ENCODE data around the gene EP400.

EP400 gene

GRCh38 chr12:131912518-131913274 is 37.0 kb upstream of the EP400 start:
- DNase-seq (ENCODE audit: low read depth in 2 of 2): no peak

- DNase-seq (ENCODE audit: low read depth in 2 of 2): no peak
These were observed 36.1 kb upstream of the EP400 start for GRCh38 chr12:131913666-131914065.

GRCh38 chr12:131914179-131914702 is 35.5 kb upstream of the EP400 start:
- no peak for DNase-seq (ENCODE audit: low read depth in 2 of 2)

GRCh38 chr12:131915000-131915689 is 34.6 kb upstream of the EP400 start:
- DNase-seq (ENCODE audit: low read depth in 2 of 2): no peak

GRCh38 chr12:131915823-131916222 is 33.9 kb upstream of the EP400 start:
- DNase-seq (ENCODE audit: low read depth in 2 of 2): no peak

- DNase-seq (ENCODE audit: low read depth in 2 of 2): no peak
These were observed 33.2 kb upstream of the EP400 start for GRCh38 chr12:131916306-131917138.

GRCh38 chr12:131917139-131917710 is 32.5 kb upstream of the EP400 start:
- no peak for DNase-seq (ENCODE audit: low read depth in 2 of 2)

- no peak for DNase-seq (ENCODE audit: low read depth in 2 of 2)
These were observed 31.9 kb upstream of the EP400 start for GRCh38 chr12:131917711-131918306.

GRCh38 chr12:131918311-131919050 is 31.3 kb upstream of the EP400 start:
- no peak for DNase-seq (ENCODE audit: low read depth in 2 of 2)

- no peak for DNase-seq (ENCODE audit: low read depth in 2 of 2)
These were observed 30.7 kb upstream of the EP400 start for GRCh38 chr12:131919051-131919347.

- DNase-seq (ENCODE audit: low read depth in 2 of 2): no peak
These were observed 30.2 kb upstream of the EP400 start for GRCh38 chr12:131919366-131920156.

- DNase-seq (ENCODE audit: low read depth in 2 of 2): no peak
These were observed 29.6 kb upstream of the EP400 start for GRCh38 chr12:131920157-131920508.

GRCh38 chr12:131920902-131921840 is 28.6 kb upstream of the EP400 start:
- no peak for DNase-seq (ENCODE audit: low read depth in 2 of 2)

GRCh38 chr12:131921866-131922769 is 27.6 kb upstream of the EP400 start:
- DNase-seq (ENCODE audit: low read depth in 2 of 2): no peak

- no peak for DNase-seq (ENCODE audit: low read depth in 2 of 2)
These were observed 27.0 kb upstream of the EP400 start for GRCh38 chr12:131922772-131923171.

GRCh38 chr12:131923260-131923659 is 26.5 kb upstream of the EP400 start:
- no peak for DNase-seq (ENCODE audit: low read depth in 2 of 2)

- no peak for DNase-seq (ENCODE audit: low read depth in 2 of 2)
These were observed 22.3 kb upstream of the EP400 start for GRCh38 chr12:131927110-131928079.
